ENCODE measurements around the gene CLTC.
"Not testable (repeated sequence)": the region's sequence is repeated elsewhere in the genome, so short reads cannot be mapped to it uniquely, and the experiment has no call there.

The CLTC gene

DNA sequence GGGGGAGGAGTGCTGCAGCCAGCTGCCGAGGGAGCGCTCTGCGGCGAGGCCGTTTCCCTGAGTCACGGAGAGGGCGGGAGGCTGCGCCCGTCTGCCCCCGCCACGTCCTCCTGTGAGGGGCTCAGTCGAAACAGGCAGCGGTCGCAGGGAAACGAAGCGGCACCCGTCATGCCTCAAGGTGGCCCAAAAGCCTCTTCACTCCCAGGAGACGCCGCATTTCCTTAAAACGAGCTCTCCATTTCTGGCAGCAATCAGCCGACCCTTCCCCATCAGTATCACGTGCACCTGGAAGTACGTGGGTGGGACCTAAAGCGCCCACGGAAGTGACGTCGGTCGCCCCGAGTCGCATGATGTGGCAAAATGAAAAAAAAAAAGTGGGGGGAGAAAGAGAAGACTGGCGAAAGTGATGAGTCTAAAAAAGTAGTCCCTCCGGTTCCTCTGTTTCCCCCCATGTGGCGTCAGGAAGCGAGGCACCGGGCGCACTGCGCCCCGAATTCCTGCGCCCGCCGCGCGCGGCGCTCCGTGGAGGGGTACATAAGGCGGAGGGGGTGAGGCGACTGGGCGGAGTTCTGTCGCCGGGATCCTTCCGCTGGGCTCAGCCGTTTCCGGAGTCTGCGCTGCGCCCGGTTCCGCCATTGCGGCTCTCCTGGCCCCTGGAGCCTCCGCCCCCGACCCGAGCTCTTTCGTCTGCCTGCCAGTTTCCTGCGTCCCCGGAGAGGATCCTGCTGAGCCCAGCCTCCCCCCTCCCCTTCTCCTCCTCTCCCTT, at the start of gene CLTC:
TSS of gene CLTC (plus strand) at position 598 of the 766 bp plus-strand sequence. CDS start 237 bp downstream, outside the sequence.
- DNase-seq (ENCODE audit: low read depth) = peak; percentile 83

GRCh38 chr17:59572301-59572924, 47.3 kb upstream of the CLTC start:
- DNase-seq (ENCODE audit: low read depth) = no peak

DNA sequence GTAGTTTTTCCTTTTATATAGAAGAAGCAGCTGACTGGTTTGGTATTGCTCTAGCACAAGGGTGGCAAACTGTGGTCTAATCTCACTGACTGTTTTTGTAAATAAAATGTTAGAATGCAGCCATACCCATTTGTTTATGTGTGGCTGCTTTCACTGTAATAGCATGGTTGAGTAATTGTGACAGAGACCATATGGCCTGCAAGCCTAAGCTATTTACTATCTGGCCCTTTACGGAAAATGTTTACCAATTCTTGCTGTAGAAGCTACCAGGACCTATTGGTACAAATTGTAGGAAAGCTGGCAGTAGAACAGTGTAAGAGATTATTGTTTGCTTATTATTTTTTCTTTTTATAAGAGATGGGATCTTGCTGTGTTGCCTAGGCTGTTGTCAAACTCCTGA, 35.5 kb upstream of the CLTC start:
- not testable (repeated sequence) for DNase-seq (ENCODE audit: low read depth)

GRCh38 chr17:59600169-59600568, 19.5 kb upstream of the CLTC start:
- no peak for DNase-seq (ENCODE audit: low read depth)

GRCh38 chr17:59601130-59601529, 18.6 kb upstream of the CLTC start:
- DNase-seq (ENCODE audit: low read depth) = no peak

DNA sequence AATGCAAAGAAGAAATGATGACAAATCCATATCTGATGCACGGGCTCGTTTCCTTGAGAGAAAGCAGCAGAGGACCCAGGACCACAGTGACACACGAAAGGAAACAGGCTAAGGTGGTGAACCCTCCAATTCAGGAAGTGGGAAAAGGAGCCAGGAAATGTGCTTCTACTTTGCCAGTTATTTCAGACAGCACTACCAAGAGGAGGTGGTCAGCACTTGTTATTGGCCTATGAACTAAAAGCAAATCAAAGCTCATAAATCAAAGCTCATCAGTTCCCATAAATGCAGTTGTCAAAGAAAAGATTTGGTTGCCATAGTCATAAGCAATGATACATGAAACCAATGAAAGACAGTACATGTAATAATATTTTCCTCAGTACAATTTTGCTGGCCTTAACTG, 12.6 kb upstream of the CLTC start:
- no peak for DNase-seq (ENCODE audit: low read depth)

- DNase-seq (ENCODE audit: low read depth) = no peak
Observed at GRCh38 chr17:59607817-59608403, 11.8 kb upstream of the CLTC start.

DNA sequence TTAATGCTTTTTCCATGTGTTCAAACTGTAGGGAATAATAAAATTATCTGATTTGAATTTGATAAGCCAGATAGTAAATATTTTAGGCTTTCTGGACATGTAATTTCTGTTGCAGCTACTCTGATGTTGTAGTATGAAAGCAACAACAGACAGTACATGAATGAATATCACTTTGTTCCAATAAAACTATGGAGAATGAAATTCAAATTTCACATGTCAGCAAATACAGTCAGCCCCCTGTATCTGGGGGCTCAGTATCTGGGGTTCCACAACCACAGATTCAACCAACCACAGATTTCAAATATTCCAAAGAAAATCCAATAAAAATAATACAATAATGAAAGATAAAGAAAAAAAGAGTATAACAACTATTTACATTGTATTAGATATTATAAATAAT, 8.2 kb upstream of the CLTC start:
- no peak for DNase-seq (ENCODE audit: low read depth)

DNA sequence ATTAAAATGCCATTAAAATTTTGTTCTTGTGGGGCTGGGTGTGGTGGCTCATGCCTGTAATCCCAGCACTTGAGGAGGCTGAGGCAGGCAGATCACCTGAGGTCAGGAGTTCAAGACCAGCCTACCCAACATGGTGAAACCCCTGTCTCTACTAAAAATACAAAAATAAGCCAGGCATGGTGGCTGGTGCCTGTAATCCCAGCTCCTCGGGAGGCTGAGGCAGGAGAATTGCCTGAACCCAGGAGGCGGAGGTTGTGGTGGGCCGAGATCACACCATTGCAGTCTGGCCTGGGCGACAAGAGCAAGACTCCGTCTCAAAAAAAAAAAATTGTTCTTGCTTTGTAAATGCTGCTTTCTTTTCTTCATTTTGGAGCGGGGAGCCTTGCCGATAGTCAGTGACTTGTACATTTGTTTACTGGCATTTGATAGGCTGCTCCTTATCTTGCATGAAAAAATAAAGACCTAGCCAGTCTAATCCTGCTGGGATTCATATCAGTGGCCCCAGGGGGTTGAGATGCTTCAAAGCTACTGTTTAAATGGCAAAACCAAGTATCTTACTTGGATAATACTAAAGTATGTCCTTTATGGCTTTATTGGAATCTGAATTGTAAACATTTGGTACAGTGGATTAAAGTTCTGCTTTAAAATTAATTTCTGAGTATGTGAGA, 3.3 kb upstream of the CLTC start:
- no peak for DNase-seq (ENCODE audit: low read depth)

DNA sequence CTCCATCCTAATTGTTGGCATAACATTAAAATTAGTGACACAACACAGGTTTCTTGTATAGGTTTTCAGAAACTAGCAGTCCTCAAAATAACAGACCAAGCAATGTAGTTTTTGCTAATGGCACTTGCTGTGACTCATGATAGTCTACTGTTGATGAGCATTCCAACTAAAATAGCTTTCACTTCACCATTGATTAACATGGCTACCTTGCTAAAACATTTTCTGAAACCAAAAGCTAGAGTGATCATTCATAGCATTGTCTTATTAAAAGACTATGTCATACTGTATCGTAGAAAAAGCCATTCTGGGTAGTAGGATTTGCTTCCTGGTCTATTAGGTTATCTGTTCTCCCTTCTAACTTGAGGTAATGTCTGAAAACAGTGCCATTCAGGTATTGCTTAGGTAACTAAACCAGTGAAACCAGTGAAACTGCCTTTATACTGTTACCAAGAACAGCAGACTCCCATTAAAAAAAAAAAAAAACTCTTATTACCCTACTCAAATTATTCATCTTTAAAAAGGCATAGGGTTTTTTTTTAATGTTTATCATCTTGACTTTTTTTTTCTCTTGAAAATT, 2.5 kb upstream of the CLTC start:
- no peak for DNase-seq (ENCODE audit: low read depth)

- no peak for DNase-seq (ENCODE audit: low read depth)
Observed at GRCh38 chr17:59619035-59619297, 729 bp upstream of the CLTC start.

GRCh38 chr17:59620064-59620359, 317 bp downstream of the CLTC start:
- DNase-seq (ENCODE audit: low read depth) = no peak

GRCh38 chr17:59620518-59621259, 994 bp downstream of the CLTC start:
- DNase-seq (ENCODE audit: low read depth) = peak; percentile 19

GRCh38 chr17:59621771-59622170, 2.1 kb downstream of the CLTC start:
- no peak for DNase-seq (ENCODE audit: low read depth)

- no peak for DNase-seq (ENCODE audit: low read depth)
Observed at GRCh38 chr17:59623151-59623550, 3.5 kb downstream of the CLTC start.

DNA sequence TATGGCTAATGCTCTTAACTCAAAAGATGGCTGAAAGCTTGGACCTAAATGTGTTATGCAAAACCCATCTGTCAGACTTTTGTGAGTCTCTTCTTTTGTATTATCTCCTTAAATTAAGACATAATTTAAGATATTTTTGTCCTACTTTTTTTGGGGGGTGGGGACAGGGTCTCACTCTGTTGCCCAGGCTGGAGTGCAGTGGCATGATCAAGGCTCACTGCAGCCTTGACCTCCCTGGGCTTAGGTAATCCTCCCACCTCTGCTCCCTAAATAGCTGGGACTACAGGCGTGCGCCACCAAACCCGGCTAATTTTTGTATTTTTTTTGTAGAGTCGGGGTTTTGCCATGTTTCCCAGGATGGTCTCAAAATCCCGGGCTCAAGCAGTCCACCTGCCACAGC, 7.1 kb downstream of the CLTC start:
- DNase-seq (ENCODE audit: low read depth) = no peak

GRCh38 chr17:59627274-59627673, 7.6 kb downstream of the CLTC start:
- DNase-seq (ENCODE audit: low read depth) = no peak

- DNase-seq (ENCODE audit: low read depth) = no peak
Observed at GRCh38 chr17:59627770-59628171, 8.1 kb downstream of the CLTC start.

- no peak for DNase-seq (ENCODE audit: low read depth)
Observed at GRCh38 chr17:59629174-59629573, 9.5 kb downstream of the CLTC start.

- no peak for DNase-seq (ENCODE audit: low read depth)
Observed at GRCh38 chr17:59631276-59631675, 11.6 kb downstream of the CLTC start.

- DNase-seq (ENCODE audit: low read depth) = no peak
Observed at GRCh38 chr17:59632398-59632797, 12.7 kb downstream of the CLTC start.

GRCh38 chr17:59633658-59634359, 14.1 kb downstream of the CLTC start:
- DNase-seq (ENCODE audit: low read depth) = no peak

All from stimulated activated CD8-positive, alpha-beta memory T cell treated with anti-CD3 and anti-CD28 coated beads, Interleukin-15, amount 100 ng/mL, for 1 hour (primary cell).